Hematopoietic multipotent progenitor cell (in vitro differentiated cells): ENCODE measurements around the gene GRIN2A. TPM values are rescaled to one million over a fixed set of nuclear protein-coding genes. Genes with fewer than 3 reads are reported as not detected.

Source experiments
- DNase-seq, 3 donors: peaks; one replicate each; pipeline ENCODE4 v3.0.0-alpha.2; 2011 to 2015; ENCODE audit warnings: low read depth in 2 of 3, low spot score in 2 of 3
- total RNA-seq: library from RNA; depleted of rRNA; stranded (reverse); fragments of >200 nt; gene quantifications from one replicate; pipeline ENCODE4 v1.2.3, GENCODE V29; 2012

GRIN2A gene
- total RNA-seq, 1 donor: under 0.01 TPM

DNA sequence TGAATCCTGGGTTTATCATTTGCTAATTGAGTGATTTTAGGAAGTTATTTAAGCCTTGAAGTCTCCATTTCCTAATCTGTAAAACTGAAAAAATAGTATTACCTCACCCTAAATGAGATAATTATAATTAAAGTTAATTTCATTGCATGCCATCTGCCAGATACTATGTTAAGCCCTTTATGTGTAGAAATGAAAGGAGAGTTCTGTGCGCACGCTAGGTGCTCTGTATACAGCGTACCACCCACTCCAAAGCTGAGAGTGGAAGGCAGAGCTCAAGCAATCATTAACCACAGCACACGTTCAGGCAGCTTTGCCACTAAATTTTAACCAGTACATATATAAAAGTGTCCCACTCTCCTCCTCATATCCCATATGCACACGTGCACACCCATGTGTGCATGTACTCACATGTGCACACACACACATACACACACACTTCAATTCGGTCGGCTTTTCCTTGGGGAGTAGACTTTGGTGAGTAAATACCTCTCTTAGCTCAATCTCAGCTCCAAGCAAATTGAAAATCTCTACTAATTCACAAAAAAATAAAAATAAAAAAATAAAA is 204.8 kb downstream of the GRIN2A start:
- no peak for DNase-seq

- DNase-seq: no peak
Measured at GRCh38 chr16:9976601-9977000, 205.6 kb downstream of the GRIN2A start.

DNA sequence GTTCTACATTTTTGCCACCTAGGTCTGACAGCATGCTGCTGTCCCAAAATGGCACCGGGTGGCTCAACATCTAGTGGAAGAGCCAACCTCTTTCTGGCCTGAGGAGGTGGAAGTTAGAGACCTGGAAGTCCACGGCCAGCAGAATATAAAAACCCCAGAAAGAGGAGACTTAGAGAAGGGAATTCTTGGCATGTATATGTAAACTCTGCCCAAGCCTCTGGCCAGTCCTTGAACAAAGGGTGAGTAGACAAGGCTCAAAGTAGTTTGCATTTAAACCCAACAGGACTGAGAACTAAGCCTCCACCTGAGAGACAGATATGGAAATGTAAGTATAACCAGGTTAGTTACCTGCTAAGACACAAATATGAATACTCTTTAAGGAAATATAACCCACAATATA is 210.3 kb downstream of the GRIN2A start:
- no peak for DNase-seq

DNA sequence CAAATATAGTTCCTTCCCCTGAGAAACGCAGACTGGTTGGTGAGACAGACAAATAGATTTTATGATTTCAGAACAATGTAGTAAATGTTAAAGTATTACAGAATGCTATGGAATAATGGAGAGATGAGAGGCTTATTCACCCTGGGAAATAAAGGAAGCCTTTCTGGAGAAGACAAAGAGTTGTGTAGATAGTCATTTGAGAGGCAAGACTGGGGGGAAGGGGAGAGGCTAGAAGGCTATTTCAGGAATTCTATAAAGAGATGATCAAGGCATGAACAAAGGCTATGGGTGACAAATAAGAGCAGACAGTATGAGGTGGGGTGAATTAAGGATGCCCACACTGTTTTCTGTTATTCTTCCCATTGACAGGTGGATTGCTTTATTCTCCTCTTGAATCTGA is 211.4 kb downstream of the GRIN2A start:
- no peak for DNase-seq

- no peak for DNase-seq
Measured at GRCh38 chr16:9970244-9970643, 212.0 kb downstream of the GRIN2A start.

GRCh38 chr16:9969580-9969979 is 212.6 kb downstream of the GRIN2A start:
- DNase-seq: no peak

DNA sequence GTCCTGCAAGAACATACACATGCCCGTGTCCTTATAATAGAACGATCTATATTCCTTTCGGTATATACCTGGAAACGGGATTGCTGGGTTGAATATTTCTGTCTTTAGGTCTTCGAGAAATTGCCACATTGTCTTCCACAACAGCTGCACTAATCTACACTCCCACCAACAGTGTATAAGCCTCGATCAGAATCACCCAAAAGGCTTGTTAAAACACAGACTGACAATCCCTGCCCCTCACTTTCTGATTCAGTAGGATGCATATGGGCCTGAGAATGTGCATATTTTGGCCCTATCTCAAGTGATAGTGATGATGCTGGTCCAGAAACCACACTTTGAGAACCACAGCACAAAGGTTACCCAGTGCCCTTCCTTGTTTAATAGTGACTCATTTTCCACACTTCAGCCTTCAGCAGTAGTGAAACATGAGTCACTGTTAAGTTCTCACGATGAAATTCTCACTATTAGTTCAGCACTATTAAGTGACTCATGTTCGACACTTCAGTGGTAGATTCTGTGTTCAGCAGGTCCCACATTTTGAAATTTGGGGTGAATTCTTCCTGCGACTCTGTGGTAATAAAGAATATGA is 215.6 kb downstream of the GRIN2A start:
- no peak for DNase-seq

GRCh38 chr16:9965079-9965478 is 217.1 kb downstream of the GRIN2A start:
- DNase-seq: no peak

GRCh38 chr16:9964426-9964825 is 217.8 kb downstream of the GRIN2A start:
- DNase-seq: no peak

DNA sequence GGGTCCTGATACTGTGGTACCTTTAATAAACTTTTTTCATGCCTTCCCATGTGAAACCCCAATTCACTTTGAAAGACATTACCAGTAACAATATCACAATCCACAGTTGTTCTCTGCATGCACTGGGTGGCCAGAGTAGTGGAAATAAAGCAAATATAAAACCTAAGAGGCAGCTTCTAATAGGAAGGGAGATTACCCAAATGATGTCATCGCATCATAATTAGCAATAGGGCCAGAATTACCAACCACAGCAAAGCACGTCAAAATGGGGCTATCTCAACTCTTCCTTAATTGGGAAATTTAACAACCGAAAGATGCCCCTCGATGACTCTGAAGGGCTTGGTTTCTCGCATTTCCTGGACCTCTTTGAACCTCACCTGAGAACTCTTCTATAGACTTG is 224.8 kb downstream of the GRIN2A start:
- no peak for DNase-seq

- no peak for DNase-seq
Measured at GRCh38 chr16:9957002-9957401, 225.2 kb downstream of the GRIN2A start.

GRCh38 chr16:9955677-9956076 is 226.6 kb downstream of the GRIN2A start:
- DNase-seq: no peak

GRCh38 chr16:9953908-9954570 is 228.2 kb downstream of the GRIN2A start:
- no peak for DNase-seq

DNA sequence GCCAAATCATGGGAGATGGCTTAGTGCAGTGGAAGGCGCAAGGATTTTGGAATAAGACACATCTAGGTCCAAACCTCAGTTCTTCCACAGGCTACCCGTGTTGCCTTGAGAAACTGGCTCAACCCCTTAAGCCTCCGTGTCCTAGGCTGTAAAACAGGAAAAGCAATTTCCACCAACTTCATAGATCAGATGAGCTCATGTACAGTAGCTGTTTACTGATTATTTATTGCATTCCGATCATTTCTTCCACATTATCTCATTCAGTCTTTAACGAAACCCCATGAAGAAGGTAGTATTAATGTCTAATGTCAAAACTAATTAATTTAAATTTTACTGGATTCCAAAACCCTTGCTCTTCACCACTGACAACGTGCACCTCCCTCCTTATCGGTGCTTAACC is 231.6 kb downstream of the GRIN2A start:
- no peak for DNase-seq

DNA sequence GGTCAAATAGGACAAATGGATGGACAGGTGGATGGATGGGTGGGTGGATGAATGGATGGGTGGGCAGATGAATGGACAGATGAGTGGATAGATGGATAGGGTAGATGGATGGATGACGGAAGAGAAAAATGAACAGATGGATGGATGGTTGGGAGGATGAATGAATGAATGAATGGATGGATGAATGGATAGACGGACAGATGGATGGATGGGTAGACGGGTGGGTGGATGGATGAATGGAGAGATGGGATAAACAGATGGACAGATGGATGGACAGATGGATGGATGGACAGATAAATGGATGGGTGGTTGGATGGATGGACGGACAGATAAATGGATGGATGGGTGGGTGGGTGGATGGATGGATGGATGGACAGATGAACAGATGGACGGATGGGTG is 232.8 kb downstream of the GRIN2A start:
- DNase-seq: no peak

DNA sequence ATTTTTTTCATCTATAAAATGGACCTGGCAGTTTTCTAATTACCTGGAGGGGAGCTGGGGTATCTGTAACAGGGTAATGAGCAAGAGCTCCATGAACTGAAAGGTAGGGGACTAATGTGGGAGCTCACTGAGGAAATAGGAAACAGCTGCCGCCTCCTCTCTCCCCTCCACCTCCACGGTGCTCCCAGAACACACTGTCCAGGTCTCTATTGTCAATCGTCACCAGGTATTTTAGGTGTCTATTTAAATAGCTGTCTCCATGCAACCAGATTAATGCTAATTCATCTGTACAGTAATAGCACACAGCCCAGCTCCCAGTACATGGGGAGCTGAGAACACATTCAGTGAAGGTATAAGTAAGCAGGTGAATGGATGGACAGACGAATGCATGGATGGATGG is 233.3 kb downstream of the GRIN2A start:
- no peak for DNase-seq

DNA sequence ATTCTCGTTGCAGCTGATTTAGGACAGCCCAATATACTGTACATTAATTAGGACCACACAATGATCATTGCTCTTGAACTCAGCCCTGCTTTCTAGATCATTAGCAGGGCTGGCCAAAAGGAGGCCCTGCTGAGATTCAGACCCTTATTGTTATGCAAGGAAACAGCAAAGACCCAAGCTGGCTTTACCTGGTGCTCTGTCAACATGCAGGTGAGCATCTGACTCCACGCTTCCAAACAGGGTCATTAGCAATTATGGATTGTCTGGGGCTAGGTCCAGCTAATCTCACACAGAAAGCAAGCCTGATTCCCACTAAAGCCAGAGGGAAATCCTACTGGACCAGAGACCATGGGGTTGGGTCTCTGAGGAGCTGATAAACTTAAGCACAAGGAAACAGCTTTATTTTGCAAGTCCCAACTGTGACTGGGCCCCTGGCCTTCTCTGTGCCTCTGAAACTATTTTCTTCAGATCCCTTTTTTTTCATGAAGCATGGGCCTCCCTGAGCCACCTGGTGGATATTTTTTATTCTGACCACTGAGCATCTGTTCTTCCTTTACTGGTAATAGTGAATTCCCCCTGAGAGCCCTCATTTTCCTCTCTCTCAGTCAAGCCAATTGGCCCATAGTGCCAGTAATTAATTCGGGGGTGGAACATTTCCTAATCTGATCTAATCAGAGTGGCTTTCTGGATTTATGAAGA is 236.1 kb downstream of the GRIN2A start:
- no peak for DNase-seq

- no peak for DNase-seq
Measured at GRCh38 chr16:9943121-9943520, 239.1 kb downstream of the GRIN2A start.

DNA sequence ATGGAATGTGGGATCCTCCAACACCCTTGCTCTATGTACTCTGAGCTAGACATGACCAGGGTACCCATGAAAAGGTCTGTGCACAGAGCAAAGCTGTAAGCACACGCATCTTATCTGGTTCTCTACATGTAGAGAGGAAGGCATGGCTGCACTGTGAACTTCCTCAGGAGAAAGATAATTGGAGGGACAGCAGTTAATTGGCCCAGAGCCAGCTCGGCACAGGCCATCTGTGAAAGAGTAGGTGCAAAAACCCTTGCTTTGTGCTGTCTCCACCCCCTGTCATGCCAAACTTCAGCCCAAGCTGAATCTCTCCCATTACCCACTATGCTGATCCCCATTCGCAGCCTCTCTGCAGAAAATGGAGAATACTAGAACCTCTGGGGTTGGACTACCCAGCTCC is 241.0 kb downstream of the GRIN2A start:
- no peak for DNase-seq

DNA sequence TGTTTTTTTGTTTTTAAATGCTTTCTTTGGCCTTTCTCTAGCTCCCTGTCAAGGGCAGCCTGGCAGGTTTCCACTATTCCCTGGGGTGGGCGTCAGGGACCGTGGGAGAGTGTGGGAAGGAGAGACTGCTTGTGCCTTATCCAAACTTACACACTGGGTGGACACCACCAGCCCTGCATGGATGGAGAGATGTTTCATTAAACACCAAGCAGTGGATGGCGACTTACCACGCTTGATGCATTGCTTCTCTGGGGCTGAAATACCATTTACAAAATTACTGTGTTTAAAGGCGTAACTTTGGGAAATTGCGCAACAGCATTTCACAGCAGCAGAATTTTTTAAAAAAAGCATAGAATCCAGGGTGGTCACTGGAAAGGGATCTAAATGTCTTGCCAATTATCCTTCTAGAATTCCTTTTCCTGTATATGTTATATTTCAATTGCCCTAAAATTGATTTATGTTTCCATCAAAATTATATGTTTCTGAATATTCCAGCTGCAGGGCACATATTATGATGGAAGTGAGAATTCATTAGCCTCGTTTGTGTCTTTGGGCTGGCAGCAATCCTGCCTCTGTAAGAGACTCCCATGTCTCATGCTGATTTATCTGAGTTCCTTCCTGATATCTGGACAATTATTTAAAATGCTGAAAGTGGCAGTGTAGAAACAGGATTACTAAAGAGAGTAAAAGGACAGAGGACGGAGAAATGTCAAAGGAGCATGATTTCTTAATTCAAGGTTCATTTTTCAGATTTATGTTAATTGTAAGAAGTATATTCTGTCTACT is 247.3 kb downstream of the GRIN2A start:
- DNase-seq: no peak
